Right atrium auricular region (tissue), 2 donors: ENCODE measurements around the gene RNPEPL1. TPM values are rescaled to one million over a fixed set of nuclear protein-coding genes. Genes with fewer than 3 reads are reported as not detected.

Experiments
- DNase-seq: peaks from one replicate; pipeline ENCODE4 v3.0.0-alpha.2; 2019; ENCODE audit warnings: low spot score
- H3K27ac ChIP-seq, 2 donors: fragments of 200-600 bp; sonication (generic); 1 replicate in 1 of 2; 2 replicates in 1 of 2; pipeline ENCODE4 v1.5.1; 2016 to 2019
- H3K27me3 ChIP-seq, 2 donors: fragments of 200-600 bp; sonication (generic); one replicate each; pipeline versions ENCODE4 v1.5.1 to v1.6.0; 2017 to 2019
- H3K36me3 ChIP-seq: fragments of 200-600 bp; sonication (generic); one replicate; pipeline ENCODE4 v1.5.1; 2016
- H3K4me1 ChIP-seq, 2 donors: fragments of 200-600 bp; sonication (generic); one replicate each; pipeline versions ENCODE4 v1.5.1 to v1.6.0; 2017 to 2019
- H3K4me3 ChIP-seq, 2 donors: fragments of 200-600 bp; sonication (generic); 1 replicate in 1 of 2; 2 replicates in 1 of 2; pipeline ENCODE4 v1.5.1; 2017 to 2019; ENCODE audit warnings: mild to moderate bottlenecking in 1 of 2, moderate library complexity in 1 of 2
- H3K9me3 ChIP-seq, 2 donors: fragments of 200-600 bp; sonication (generic); one replicate each; pipeline ENCODE4 v1.5.1; 2019
- CTCF ChIP-seq, 2 donors: fragments of 200-600 bp; sonication (generic); IDR thresholded peaks; one replicate each; pipeline ENCODE4 v1.5.1; 2019; ENCODE audit warnings: antibody characterized with exemption in 2 of 2
- total RNA-seq, 2 donors: library from RNA; depleted of rRNA; stranded (reverse); fragments of >200 nt; gene quantifications; one replicate each; pipeline ENCODE4 v1.1.0, GENCODE V29; 2016

The RNPEPL1 gene
- total RNA-seq, 2 donors from 2014 or later, result 62.0 to 76.3 TPM

GRCh38 chr2:240588669-240589068 is 20.4 kb downstream of the RNPEPL1 start:
- no peak overlapping the region for H3K4me3 ChIP-seq
- H3K27me3 ChIP-seq, result no peaks in the 10 kb centered on the region
- no peak for DNase-seq
- no peak overlapping the region for H3K27ac ChIP-seq
- H3K4me1 ChIP-seq, result peaks cover 0 to 53% of the 10 kb centered on the region in 2 donors
- H3K9me3 ChIP-seq, result no peaks in the 10 kb centered on the region
- no peak for TF ChIP-seq CTCF (IDR thresholded peaks at IDR 0.05)
- H3K36me3 ChIP-seq, result peaks cover 9% of the 10 kb centered on the region

GRCh38 chr2:240589375-240589774 is 21.1 kb downstream of the RNPEPL1 start:
- Histone ChIP-seq H3K4me3 (no peak overlapping the region), H3K27me3 (no peaks in the 10 kb centered on the region), H3K27ac (peak overlapping the region in 1 of 2 donors; percentile 13), H3K9me3 (no peaks in the 10 kb centered on the region), H3K4me1 (peaks cover 0 to 53% of the 10 kb centered on the region in 2 donors), H3K36me3 (peaks cover 9% of the 10 kb centered on the region)
- no peak for DNase-seq
- TF ChIP-seq CTCF (IDR thresholded peaks at IDR 0.05), result no peak

GRCh38 chr2:240589850-240590525 is 21.7 kb downstream of the RNPEPL1 start:
- TF ChIP-seq CTCF (IDR thresholded peaks at IDR 0.05), result no peak
- Histone ChIP-seq H3K36me3 (peaks cover 9% of the 10 kb centered on the region), H3K4me3 (no peak overlapping the region), H3K9me3 (no peaks in the 10 kb centered on the region), H3K27ac (peak overlapping the region in 1 of 2 donors; percentile 13), H3K4me1 (peaks cover 0 to 53% of the 10 kb centered on the region in 2 donors), H3K27me3 (no peaks in the 10 kb centered on the region)
- no peak for DNase-seq

GRCh38 chr2:240590681-240591111 is 22.4 kb downstream of the RNPEPL1 start:
- Histone ChIP-seq H3K27me3 (no peaks in the 10 kb centered on the region), H3K4me1 (peaks cover 0 to 53% of the 10 kb centered on the region in 2 donors), H3K9me3 (no peaks in the 10 kb centered on the region), H3K27ac (peak overlapping the region in 1 of 2 donors; percentile 13), H3K36me3 (peaks cover 9% of the 10 kb centered on the region), H3K4me3 (no peak overlapping the region)
- DNase-seq, result no peak
- TF ChIP-seq CTCF (IDR thresholded peaks at IDR 0.05), result no peak

GRCh38 chr2:240591226-240591625 is 22.9 kb downstream of the RNPEPL1 start:
- no peak for TF ChIP-seq CTCF (IDR thresholded peaks at IDR 0.05)
- H3K4me3 ChIP-seq, result no peak overlapping the region
- H3K9me3 ChIP-seq, result no peaks in the 10 kb centered on the region
- peaks cover 9% of the 10 kb centered on the region for H3K36me3 ChIP-seq
- no peak overlapping the region for H3K27ac ChIP-seq
- H3K27me3 ChIP-seq, result no peaks in the 10 kb centered on the region
- H3K4me1 ChIP-seq, result peaks cover 0 to 56% of the 10 kb centered on the region in 2 donors
- no peak for DNase-seq

GRCh38 chr2:240591784-240592183 is 23.5 kb downstream of the RNPEPL1 start:
- Histone ChIP-seq H3K4me1 (peaks cover 0 to 60% of the 10 kb centered on the region in 2 donors), H3K4me3 (no peak overlapping the region), H3K27me3 (no peaks in the 10 kb centered on the region), H3K36me3 (peaks cover 9% of the 10 kb centered on the region), H3K9me3 (no peaks in the 10 kb centered on the region), H3K27ac (no peak overlapping the region)
- no peak for DNase-seq
- no peak for TF ChIP-seq CTCF (IDR thresholded peaks at IDR 0.05)
